ENCODE measurements around the gene C5orf58.

Gene C5orf58

DNA sequence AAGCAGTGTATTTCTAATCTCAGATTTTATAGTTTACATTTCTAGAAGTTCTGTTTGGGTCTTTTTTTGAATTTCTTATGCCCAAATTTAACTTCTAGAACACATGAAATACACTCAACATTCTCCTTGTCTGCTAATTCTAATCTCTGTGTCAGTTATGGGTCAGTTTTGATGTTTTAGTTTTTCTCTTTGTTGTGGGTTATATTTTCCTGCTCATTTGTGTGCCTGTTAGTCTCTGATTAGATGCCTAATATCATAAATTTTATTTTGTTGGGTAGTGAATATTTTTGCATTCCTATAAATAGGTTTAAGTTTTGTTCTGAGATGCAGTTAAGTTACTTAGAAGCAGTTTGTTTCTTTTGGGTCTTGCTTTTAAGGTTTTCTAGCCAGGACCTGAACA, 52.4 kb downstream of the C5orf58 start:
- no peak for DNase-seq

- DNase-seq: no peak
These were observed 53.7 kb downstream of the C5orf58 start for GRCh38 chr5:170286386-170286925.

GRCh38 chr5:170287532-170287931, 54.7 kb downstream of the C5orf58 start:
- DNase-seq: no peak

DNA sequence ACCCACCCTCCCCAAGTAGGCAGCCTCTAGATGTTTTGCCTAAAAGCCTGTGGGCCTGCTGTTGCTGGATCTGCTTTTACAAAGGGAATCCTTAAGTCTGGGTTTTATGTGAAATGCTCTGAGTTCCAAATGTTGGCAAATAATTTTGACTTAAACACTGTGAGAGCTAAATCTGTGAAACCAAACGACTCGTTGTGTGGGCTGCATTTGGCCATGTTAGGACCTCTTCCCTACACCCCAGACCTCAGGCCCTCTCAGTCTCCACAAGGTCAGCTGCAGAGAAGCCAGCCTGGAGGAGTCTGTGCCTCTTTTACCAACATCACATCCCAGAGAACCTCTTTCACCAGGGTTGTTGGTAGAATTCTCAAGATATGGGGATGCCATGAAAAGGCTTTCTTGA, 55.4 kb downstream of the C5orf58 start:
- no peak for DNase-seq

DNA sequence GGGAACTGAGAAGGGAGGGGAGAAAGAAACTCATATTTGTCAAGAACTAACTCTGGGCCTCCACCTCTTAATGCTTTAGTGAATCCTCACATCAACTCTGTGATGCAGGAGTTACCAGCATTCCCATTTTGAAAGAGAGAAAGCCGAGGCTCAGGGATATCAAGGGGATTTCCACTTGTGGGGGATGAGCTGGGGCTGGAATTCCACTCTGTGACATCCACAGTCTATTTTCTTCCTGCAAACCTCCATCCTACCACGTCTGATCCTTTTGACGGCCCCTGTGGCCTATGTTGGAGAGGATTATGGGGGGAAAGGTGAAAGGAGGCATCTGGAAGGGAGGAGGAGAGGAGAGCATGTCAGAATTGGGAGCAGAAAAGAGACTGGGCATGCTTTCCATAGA, 55.8 kb downstream of the C5orf58 start:
- DNase-seq: no peak

DNA sequence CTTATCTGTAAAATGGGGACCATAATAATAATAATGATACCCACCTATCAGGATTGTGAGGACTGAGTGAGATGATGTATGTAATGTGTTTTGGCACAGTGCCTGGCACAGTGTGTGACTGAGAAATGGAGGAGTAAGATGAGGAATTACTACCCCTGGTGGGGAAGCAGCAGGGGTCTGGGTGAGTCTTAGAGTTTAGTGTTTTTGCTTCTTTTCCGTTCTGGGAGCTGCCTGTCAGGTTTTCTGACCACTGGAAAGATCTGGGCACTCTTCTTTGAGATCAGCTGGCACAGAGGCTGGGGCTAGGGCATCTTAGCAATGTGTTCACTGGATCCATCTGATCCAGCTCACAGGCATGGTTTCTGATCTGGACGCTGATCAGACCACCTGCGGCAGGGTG, 56.3 kb downstream of the C5orf58 start:
- DNase-seq: no peak

DNA sequence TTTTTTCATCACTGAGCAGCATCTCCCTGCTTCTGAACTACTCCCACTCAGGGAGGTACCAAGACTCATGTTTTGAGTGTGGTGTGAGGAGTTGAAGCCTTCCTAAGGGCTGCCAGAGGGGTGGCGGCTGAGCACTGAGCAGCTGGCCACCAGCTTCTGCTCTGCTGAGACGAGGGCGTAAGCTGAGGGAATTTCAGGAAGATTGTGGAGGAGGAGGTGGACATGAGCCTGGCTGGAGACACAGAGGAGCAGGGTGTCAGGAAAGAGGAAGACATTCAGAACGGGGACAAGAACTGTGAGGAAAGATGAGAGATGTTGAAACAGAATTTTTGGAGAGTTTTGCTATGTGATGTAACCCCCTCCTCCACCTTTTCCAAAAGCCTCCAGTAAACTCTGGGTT, 57.0 kb downstream of the C5orf58 start:
- DNase-seq: no peak

DNA sequence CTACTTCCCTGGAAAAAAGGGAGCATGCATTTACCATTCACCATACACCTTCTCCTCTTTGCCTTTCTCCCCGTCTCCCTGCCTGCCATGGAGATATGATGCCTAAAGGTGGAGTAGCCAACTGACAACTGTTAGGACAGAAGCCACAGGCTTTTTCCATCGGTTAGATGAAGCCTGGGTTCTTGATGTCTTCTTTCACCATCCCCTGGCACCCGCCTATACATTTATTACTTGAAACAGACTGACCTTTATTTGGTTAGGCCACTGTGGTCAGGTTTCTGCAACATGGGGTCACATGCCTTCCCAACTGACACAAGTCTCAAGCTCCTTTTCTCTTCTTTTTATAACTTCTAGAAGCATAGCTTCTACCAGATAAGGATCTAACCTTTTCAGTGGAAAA, 57.7 kb downstream of the C5orf58 start:
- DNase-seq: no peak

DNA sequence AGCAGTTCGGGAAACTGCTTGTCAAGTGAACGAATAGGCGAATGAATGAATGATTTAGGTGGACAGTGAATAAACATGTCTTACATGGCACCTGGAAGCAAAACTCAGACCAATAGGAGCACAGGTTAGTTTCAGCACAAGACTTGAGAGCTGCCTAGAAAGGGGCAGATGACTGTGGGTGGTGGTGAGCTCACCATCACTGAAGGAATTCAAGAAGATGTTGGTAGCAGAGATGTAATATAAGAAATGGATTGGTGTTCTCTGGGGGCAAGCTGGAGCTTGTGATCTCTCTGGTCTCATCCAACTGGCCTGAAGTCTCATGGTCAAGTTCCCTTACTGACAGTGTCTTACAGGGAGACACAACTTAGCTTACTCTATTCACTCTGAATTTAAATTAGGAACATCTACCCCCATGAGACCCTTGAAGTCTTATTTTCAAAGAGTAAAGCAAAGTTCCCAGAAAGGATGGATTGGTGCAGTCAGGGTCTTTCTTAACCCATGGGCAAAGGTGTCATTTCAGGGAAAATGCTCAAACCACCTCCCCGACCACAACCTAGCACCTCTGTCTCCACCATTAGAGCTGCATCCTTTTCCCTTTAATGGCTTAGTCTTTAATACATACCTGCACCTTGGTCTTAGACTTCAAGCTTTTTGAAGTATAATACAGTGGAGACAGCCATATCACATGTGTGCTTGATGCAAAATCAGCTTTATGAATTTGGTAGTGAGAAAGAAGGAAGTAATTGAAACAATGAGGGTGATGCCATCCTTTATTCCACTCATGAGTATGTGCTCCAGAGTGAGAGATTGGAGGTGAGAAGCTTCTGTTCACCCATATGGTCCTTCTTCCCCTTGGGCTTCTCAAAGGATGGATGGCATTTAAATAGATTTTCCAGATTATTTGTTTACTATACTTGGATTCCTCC, 59.7 kb downstream of the C5orf58 start:
- DNase-seq: no peak

DNA sequence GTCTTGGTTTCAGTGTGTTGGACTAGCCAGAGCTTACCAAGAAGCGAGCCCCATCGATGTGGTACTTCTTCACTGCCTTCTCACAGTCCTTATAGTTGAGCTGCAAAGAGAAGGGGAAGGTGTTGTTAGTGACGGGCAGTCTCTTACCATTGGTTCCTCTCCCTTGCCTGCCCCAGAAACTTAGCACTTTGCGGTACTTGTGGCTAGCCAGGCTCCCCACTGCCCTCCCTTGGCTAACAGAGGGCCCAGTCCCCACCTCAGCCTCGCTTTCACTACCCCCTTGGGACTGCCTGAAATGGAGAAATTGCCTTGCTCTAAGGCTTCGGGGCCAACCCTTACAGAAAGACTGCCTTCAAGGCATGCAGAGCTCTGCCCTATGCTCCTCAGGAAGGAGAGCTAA, 60.5 kb downstream of the C5orf58 start:
- no peak for DNase-seq

DNA sequence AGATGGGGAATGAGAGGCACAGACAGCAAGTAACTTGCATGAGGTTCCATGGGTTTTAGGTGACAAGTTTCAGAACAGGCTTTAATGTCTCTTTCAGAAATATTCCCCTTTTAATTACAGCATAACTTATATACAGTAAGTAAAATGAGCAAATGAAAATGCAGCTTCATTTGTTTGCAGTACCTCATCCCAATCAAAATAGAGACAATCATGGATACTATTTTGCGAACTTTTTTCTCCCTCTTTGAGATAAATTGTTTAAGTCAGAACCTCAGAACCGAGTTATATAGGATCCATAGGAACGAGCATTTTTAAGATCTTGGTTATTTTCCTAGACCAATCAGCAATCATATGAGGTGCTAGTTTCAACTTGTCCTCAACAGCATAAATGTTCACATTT, 61.3 kb downstream of the C5orf58 start:
- DNase-seq: no peak

DNA sequence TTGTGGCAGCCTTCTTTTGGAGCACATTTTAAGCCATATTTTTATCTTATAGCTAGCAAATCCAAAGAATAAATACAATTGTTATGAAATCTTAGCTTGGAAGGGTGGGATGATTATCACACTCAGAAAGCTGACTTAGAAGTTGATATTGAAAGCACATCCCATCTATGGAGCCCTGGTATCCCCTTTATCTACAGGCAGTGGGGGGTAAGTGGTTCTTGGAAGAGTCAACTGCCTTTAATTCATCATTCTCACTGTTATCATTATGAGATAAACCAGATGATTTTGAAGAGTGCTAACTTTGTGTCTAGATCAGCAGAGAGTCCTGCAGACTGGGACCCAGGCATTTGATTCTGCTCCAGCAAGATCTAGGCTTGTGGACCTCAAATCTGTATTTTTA, 61.8 kb downstream of the C5orf58 start:
- no peak for DNase-seq
